Measurements from ENCODE around the gene SSR2.

SSR2 gene

DNA sequence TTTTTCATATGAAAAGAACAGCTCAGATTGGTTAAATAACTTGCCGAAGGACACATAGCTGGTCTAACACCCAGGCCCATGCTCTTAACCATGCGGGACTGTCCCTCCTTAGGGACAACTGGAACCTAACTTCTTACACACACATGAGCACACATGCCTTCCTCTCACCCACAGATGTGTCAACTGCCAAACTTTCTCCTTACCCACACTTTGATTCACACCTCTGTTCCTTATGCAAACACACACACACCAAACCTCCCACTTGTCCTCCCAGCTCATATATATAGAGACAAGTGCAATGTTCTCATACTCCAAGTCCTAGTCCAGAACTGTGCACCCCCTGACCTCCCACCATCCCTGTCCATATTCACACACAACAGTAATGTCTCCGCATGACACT lies 44.5 kb upstream of the SSR2 start:
- ChIA-PET POLR2A (interaction anchor here (0.6 kb wide), 1 partner anchor 37 kb away, joined by 5 read pairs; no protein-coding TSS in a partner anchor), CTCF (interaction anchor here (0.6 to 4.1 kb wide), 22 partner anchors 8 to 160 kb away, joined by 3 to 29 read pairs (median 4); partner anchors contain the start of genes LAMTOR2 and SLC25A44)
- DNase-seq (ENCODE audit: low read depth, low spot score) = no peak
- TF ChIP-seq, protein P1, sequence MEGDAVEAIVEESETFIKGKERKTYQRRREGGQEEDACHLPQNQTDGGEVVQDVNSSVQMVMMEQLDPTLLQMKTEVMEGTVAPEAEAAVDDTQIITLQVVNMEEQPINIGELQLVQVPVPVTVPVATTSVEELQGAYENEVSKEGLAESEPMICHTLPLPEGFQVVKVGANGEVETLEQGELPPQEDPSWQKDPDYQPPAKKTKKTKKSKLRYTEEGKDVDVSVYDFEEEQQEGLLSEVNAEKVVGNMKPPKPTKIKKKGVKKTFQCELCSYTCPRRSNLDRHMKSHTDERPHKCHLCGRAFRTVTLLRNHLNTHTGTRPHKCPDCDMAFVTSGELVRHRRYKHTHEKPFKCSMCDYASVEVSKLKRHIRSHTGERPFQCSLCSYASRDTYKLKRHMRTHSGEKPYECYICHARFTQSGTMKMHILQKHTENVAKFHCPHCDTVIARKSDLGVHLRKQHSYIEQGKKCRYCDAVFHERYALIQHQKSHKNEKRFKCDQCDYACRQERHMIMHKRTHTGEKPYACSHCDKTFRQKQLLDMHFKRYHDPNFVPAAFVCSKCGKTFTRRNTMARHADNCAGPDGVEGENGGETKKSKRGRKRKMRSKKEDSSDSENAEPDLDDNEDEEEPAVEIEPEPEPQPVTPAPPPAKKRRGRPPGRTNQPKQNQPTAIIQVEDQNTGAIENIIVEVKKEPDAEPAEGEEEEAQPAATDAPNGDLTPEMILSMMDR (IDR thresholded peaks at IDR 0.05; ENCODE audit: insufficient read depth, low read length, missing control alignments) = no peak
- no peak overlapping the region for H3K4me3 ChIP-seq (ENCODE audit: low read depth, low read length)

DNA sequence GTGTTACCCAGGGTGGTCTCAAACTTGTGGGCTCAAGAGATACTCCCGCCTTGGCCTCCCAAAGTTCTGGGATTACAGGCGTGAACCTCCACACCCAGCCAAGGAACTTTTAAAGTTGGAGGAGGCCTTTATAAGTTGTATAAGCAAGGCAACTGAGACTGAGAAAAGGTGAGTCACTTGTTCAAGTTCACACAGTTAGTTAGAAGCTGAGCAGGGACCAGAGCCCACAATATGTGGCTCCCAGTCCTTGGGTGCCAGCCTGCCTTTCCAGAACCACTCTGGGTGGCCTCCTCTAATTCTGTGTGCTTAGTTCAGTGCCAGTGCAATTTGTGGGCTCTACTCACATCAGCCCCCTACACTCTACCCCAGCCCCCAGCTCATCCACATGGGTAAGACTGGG lies 43.9 kb upstream of the SSR2 start:
- CTCF ChIA-PET = interaction anchor here (0.6 to 4.1 kb wide), 14 partner anchors 8 to 161 kb away, joined by 3 to 29 read pairs (median 4); partner anchors contain the start of gene SLC25A44
- no peak for DNase-seq (ENCODE audit: low read depth, low spot score)
- POLR2A ChIA-PET = no interaction called here

DNA sequence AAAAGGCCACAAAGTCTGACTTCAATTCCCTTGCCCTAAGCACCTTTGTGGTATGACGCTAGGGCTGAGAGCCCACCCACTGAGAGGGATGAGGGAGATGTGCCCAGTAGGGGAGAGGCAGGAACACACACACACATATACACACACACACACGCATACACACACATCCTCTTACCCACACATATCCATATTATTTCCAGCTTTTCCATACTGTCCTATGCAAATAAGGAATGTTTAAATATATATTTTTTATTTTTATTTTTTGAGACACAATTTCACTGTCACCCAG lies 43.2 kb upstream of the SSR2 start:
- no peak for DNase-seq (ENCODE audit: low read depth, low spot score)
- POLR2A ChIA-PET = interaction anchor here (1.0 kb wide), 1 partner anchor 47 kb away, joined by 3 read pairs; no protein-coding TSS in a partner anchor

More for the DNA sequence above, 43.9 kb upstream of the SSR2 start:
- H3K4me3 ChIP-seq (ENCODE audit: low read depth, low read length) = no peak overlapping the region
- TF ChIP-seq, protein P1 (IDR thresholded peaks at IDR 0.05; ENCODE audit: insufficient read depth, low read length, missing control alignments) = no peak

DNA sequence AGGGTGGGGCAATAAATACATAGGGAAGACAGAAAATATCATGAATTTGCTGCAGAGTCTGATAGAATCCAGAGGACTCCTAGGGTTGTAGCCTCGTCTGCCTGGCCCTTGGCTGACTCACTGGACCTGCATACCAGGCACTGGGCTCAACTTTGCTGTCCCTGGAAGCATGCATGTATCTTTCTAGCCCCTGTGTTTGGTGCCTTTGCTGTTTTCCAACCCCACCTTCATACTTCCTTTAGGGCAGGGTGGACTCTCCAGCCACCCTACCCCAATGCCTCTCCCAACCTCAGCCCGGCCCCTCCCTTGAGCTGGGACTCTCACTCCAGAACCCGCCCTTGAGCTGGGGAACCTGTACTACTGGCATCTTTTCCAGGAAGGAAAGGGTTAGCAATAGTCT lies 41.4 kb upstream of the SSR2 start:
- TF ChIP-seq, protein P1 (IDR thresholded peaks at IDR 0.05; ENCODE audit: insufficient read depth, low read length, missing control alignments) = no peak
- no peak for DNase-seq (ENCODE audit: low read depth, low spot score)
- H3K4me3 ChIP-seq (ENCODE audit: low read depth, low read length) = no peak overlapping the region
- POLR2A ChIA-PET = no interaction called here
- CTCF ChIA-PET = interaction anchor here (1.0 to 2.4 kb wide), 3 partner anchors 11 to 28 kb away, joined by 3 to 11 read pairs (median 8); no protein-coding TSS in a partner anchor

More for the DNA sequence above, 43.2 kb upstream of the SSR2 start:
- TF ChIP-seq, protein P1 (IDR thresholded peaks at IDR 0.05; ENCODE audit: insufficient read depth, low read length, missing control alignments) = no peak
- CTCF ChIA-PET = interaction anchor here (0.9 to 3.2 kb wide), 4 partner anchors 7 to 127 kb away, joined by 3 to 27 read pairs (median 7); no protein-coding TSS in a partner anchor
- no peak overlapping the region for H3K4me3 ChIP-seq (ENCODE audit: low read depth, low read length)

DNA sequence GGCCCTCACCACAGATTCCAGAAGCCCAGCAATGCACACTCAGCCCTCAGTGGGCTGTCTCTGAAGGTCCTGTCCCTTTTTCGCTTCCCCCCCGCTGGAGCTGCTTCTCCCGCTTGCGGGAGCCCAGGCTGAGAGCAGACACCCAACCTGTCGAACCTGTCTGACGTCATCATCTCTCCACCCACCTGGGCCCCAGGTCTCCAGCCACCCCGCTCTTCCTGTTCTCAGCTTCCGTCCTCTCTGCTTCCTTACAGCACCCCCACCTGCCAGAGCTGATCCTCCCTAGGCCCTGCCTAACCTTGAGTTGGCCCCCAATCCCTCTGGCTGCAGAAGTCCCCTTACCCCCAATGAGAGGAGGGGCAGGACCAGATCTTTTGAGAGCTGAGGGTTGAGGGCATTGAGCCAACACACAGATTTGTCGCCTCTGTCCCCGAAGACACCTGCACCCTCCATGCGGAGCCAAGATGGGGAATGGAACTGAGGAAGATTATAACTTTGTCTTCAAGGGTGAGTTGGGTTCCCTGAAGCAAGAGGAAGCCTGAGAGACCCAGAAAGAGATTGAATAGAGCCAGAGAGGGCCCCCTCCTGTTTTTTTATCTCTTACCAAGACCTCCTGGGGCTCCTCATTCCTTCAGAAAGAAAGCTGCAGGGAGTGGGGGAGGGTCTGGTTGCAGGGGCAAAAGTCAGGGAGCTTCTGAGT lies 40.3 kb upstream of the SSR2 start, which contains the start of gene RAB25:
RAB25 (plus strand) TSS at position 224 of the 700 bp plus-strand sequence; CDS start at position 465, 241 bp downstream.
- H3K4me3 ChIP-seq (ENCODE audit: low read depth, low read length) = no peak within 1 kb of the TSS
- POLR2A ChIA-PET = no interaction called here
- no peak for DNase-seq (ENCODE audit: low read depth, low spot score)
- CTCF ChIA-PET = no interaction called here
- TF ChIP-seq, protein P1 (IDR thresholded peaks at IDR 0.05; ENCODE audit: insufficient read depth, low read length, missing control alignments) = no peak

DNA sequence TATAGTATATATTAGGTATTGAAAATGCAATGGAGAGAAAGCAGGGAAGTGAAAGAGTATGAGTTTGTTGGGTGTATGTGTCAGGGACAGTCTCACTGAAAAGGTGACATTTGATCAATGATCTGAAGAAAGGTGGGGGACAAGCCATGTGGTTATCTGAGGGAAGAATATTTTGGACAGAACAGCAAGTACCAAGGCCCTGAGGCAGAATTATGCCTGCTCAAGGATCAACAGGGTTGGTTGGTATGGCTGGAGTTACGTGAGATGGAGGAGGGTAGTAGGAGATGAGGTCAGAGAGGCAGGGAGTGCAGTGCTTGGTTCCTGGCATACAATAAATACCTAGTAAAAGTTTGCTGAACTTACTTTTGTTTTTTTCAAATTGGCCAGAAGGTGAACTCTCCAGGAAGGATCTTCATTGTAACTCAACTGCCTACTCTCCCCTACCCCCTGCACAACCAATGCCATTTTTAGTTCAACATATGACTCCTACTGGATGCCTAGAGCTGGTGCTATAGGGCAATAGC lies 35.6 kb upstream of the SSR2 start:
- no peak for DNase-seq (ENCODE audit: low read depth, low spot score)
- no peak overlapping the region for H3K4me3 ChIP-seq (ENCODE audit: low read depth, low read length)
- ChIA-PET POLR2A (no interaction called here), CTCF (interaction anchor here (1.3 to 3.3 kb wide), 2 partner anchors 9 to 23 kb away, joined by 3 to 27 read pairs; no protein-coding TSS in a partner anchor)
- TF ChIP-seq, protein P1 (IDR thresholded peaks at IDR 0.05; ENCODE audit: insufficient read depth, low read length, missing control alignments) = no peak

Data from AG04449 (cell line).